Measurements from ENCODE around the gene ATXN1. TPM values are rescaled to one million over a fixed set of nuclear protein-coding genes. Genes with fewer than 3 reads are reported as not detected.

The ATXN1 gene
- total RNA-seq, 1 experiment from 2014 or later: 8.1 TPM

DNA sequence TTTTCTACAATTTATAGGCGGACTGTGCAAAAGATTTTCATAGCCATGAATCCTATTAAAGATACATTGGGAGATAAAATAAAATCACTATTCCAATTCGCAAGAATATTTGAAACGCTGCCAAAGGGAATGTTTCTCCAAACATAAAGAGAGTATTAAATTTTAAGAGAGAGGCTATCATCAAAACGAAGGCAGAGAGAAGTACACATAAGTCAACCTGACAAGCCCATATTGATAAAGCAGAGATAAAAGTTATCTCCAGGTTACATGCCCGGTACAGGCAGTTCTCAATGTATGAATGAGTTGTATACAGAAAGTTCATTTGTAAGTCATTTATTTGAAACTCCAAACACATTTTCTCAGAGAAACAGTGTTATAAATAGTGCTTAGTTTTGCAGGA, 193.1 kb downstream of the ATXN1 start:
- no peak for DNase-seq (ENCODE audit: low spot score)
- no peak for TF ChIP-seq ETV6 (CRISPR knock-in tag; IDR thresholded peaks at IDR 0.05)
- TF ChIP-seq USF1 (CRISPR knock-in tag; IDR thresholded peaks at IDR 0.05): no peak
- TF ChIP-seq ATF1 (CRISPR knock-in tag; IDR thresholded peaks at IDR 0.05): no peak
- no peak for TF ChIP-seq ZNF263 (CRISPR knock-in tag; IDR thresholded peaks at IDR 0.05; ENCODE audit: low read depth)
- H3K4me1 Mint-ChIP-seq: no peaks in the 10 kb centered on the region
- no peak overlapping the region for H3K4me3 Mint-ChIP-seq
- H3K27ac Mint-ChIP-seq: no peak overlapping the region
- no peaks in the 10 kb centered on the region for H3K9me3 Mint-ChIP-seq
- no peaks in the 10 kb centered on the region for H3K36me3 Mint-ChIP-seq
- H3K27me3 Mint-ChIP-seq (ENCODE audit: low read depth): no peaks in the 10 kb centered on the region
- POLR2A ChIA-PET: no interaction called here
- no peak for ATAC-seq
- CTCF ChIA-PET: no interaction called here

DNA sequence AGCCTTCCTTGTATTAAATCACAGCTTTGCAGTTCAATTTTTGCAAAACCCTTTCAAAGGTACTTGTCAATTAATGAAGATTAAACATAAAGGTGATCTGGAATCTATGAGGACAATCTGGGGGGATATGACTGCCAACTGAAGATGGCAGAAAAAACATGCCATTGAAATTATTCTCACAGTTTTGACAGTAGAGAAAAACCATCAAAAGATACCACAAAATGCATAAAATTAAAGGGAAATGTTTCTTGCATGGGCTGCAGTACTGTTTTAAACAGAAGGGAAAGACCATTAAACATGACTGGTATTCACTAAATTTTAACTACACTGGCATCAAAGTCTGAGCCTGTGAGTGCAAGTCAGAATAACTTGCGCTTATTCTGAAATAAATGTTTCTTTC, 194.2 kb downstream of the ATXN1 start:
- ChIA-PET POLR2A (no interaction called here), CTCF (no interaction called here)
- no peaks in the 10 kb centered on the region for H3K27me3 Mint-ChIP-seq (ENCODE audit: low read depth)
- H3K36me3 Mint-ChIP-seq: no peaks in the 10 kb centered on the region
- TF ChIP-seq, protein P1, sequence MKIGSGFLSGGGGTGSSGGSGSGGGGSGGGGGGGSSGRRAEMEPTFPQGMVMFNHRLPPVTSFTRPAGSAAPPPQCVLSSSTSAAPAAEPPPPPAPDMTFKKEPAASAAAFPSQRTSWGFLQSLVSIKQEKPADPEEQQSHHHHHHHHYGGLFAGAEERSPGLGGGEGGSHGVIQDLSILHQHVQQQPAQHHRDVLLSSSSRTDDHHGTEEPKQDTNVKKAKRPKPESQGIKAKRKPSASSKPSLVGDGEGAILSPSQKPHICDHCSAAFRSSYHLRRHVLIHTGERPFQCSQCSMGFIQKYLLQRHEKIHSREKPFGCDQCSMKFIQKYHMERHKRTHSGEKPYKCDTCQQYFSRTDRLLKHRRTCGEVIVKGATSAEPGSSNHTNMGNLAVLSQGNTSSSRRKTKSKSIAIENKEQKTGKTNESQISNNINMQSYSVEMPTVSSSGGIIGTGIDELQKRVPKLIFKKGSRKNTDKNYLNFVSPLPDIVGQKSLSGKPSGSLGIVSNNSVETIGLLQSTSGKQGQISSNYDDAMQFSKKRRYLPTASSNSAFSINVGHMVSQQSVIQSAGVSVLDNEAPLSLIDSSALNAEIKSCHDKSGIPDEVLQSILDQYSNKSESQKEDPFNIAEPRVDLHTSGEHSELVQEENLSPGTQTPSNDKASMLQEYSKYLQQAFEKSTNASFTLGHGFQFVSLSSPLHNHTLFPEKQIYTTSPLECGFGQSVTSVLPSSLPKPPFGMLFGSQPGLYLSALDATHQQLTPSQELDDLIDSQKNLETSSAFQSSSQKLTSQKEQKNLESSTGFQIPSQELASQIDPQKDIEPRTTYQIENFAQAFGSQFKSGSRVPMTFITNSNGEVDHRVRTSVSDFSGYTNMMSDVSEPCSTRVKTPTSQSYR (CRISPR knock-in tag; IDR thresholded peaks at IDR 0.05): no peak
- TF ChIP-seq SMAD3 (CRISPR knock-in tag; IDR thresholded peaks at IDR 0.05; ENCODE audit: borderline replicate concordance) (no peak), ELF4 (CRISPR knock-in tag; IDR thresholded peaks at IDR 0.05; ENCODE audit: low read depth) (no peak), CDX4 (CRISPR knock-in tag; IDR thresholded peaks at IDR 0.05; ENCODE audit: borderline replicate concordance) (no peak), ZNF219 (CRISPR knock-in tag; IDR thresholded peaks at IDR 0.05; ENCODE audit: borderline replicate concordance) (no peak), CREM (CRISPR knock-in tag; IDR thresholded peaks at IDR 0.05) (no peak), E2F5 (CRISPR knock-in tag; IDR thresholded peaks at IDR 0.05) (no peak), TEAD4 (CRISPR knock-in tag; IDR thresholded peaks at IDR 0.05) (no peak), IRF2 (CRISPR knock-in tag; IDR thresholded peaks at IDR 0.05; ENCODE audit: borderline replicate concordance, low read depth) (no peak), CREB1 (CRISPR knock-in tag; IDR thresholded peaks at IDR 0.05) (no peak), KAT7 (CRISPR knock-in tag; IDR thresholded peaks at IDR 0.05; ENCODE audit: borderline replicate concordance) (no peak), ZNF138 (CRISPR knock-in tag; conservative IDR thresholded peaks at IDR 0.05) (no peak), STAT6 (CRISPR knock-in tag; conservative IDR thresholded peaks at IDR 0.05; ENCODE audit: low read depth) (no peak), ZNF121 (CRISPR knock-in tag; IDR thresholded peaks at IDR 0.05) (no peak)
- TF ChIP-seq, protein P2, sequence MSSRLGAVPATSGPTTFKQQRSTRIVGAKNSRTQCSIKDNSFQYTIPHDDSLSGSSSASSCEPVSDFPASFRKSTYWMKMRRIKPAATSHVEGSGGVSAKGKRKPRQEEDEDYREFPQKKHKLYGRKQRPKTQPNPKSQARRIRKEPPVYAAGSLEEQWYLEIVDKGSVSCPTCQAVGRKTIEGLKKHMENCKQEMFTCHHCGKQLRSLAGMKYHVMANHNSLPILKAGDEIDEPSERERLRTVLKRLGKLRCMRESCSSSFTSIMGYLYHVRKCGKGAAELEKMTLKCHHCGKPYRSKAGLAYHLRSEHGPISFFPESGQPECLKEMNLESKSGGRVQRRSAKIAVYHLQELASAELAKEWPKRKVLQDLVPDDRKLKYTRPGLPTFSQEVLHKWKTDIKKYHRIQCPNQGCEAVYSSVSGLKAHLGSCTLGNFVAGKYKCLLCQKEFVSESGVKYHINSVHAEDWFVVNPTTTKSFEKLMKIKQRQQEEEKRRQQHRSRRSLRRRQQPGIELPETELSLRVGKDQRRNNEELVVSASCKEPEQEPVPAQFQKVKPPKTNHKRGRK (CRISPR knock-in tag; IDR thresholded peaks at IDR 0.05; ENCODE audit: borderline replicate concordance): no peak
- TF ChIP-seq, protein P3, sequence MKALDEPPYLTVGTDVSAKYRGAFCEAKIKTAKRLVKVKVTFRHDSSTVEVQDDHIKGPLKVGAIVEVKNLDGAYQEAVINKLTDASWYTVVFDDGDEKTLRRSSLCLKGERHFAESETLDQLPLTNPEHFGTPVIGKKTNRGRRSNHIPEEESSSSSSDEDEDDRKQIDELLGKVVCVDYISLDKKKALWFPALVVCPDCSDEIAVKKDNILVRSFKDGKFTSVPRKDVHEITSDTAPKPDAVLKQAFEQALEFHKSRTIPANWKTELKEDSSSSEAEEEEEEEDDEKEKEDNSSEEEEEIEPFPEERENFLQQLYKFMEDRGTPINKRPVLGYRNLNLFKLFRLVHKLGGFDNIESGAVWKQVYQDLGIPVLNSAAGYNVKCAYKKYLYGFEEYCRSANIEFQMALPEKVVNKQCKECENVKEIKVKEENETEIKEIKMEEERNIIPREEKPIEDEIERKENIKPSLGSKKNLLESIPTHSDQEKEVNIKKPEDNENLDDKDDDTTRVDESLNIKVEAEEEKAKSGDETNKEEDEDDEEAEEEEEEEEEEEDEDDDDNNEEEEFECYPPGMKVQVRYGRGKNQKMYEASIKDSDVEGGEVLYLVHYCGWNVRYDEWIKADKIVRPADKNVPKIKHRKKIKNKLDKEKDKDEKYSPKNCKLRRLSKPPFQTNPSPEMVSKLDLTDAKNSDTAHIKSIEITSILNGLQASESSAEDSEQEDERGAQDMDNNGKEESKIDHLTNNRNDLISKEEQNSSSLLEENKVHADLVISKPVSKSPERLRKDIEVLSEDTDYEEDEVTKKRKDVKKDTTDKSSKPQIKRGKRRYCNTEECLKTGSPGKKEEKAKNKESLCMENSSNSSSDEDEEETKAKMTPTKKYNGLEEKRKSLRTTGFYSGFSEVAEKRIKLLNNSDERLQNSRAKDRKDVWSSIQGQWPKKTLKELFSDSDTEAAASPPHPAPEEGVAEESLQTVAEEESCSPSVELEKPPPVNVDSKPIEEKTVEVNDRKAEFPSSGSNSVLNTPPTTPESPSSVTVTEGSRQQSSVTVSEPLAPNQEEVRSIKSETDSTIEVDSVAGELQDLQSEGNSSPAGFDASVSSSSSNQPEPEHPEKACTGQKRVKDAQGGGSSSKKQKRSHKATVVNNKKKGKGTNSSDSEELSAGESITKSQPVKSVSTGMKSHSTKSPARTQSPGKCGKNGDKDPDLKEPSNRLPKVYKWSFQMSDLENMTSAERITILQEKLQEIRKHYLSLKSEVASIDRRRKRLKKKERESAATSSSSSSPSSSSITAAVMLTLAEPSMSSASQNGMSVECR (CRISPR knock-in tag; IDR thresholded peaks at IDR 0.05; ENCODE audit: borderline replicate concordance): no peak
- H3K9me3 Mint-ChIP-seq: no peaks in the 10 kb centered on the region
- no peak overlapping the region for H3K27ac Mint-ChIP-seq
- no peak for DNase-seq (ENCODE audit: low spot score)
- no peaks in the 10 kb centered on the region for H3K4me1 Mint-ChIP-seq
- no peak overlapping the region for H3K4me3 Mint-ChIP-seq
- no peak for ATAC-seq

All from WTC11 (cell line).